Neural cell (in vitro differentiated cells): Measurements from ENCODE around the gene CNTN6. TPM values are rescaled to one million over a fixed set of nuclear protein-coding genes. Genes with fewer than 3 reads are reported as not detected.

Experiments
- H2AFZ ChIP-seq: fragments of 200-600, 300-800 bp; sonication (generic), shearing (Covaris generic); 2 replicates; pipeline ENCODE4 v1.6.0; 2014; ENCODE audit warnings: low read depth, mild to moderate bottlenecking, antibody characterized with exemption, low read length, moderate library complexity
- H3F3A ChIP-seq: fragments of 200-600 bp; shearing (Covaris generic); 2 replicates; pipeline ENCODE4 v1.6.1; 2016; ENCODE audit warnings: mild to moderate bottlenecking, moderate library complexity, mixed read lengths, antibody characterized with exemption, low read length; ENCODE audit not compliant: insufficient read depth, poor library complexity, severe bottlenecking
- H3K27ac ChIP-seq: fragments of 200-600, 300-800 bp; sonication (generic), shearing (Covaris generic); 2 replicates; pipeline ENCODE4 v1.5.1; 2014; ENCODE audit warnings: mild to moderate bottlenecking, low read length, moderate library complexity
- H3K27me3 ChIP-seq: fragments of 300-800, 200-600 bp; sonication (generic), shearing (Covaris generic); 2 replicates; pipeline ENCODE4 v1.6.0; 2014; ENCODE audit warnings: mild to moderate bottlenecking, low read depth, low read length, moderate library complexity; ENCODE audit not compliant: insufficient read depth
- H3K36me3 ChIP-seq: fragments of 300-800, 200-600 bp; sonication (generic), shearing (Covaris generic); 2 replicates; pipeline ENCODE4 v1.5.1; 2014; ENCODE audit warnings: mild to moderate bottlenecking, antibody characterized with exemption, low read length, moderate library complexity; ENCODE audit not compliant: insufficient read depth
- H3K4me2 ChIP-seq: fragments of 300-800, 200-600 bp; sonication (generic), shearing (Covaris generic); 2 replicates; pipeline ENCODE4 v1.6.0; 2014; ENCODE audit warnings: mild to moderate bottlenecking, low read length
- H3K4me3 ChIP-seq: fragments of 300-800, 200-600 bp; sonication (generic), shearing (Covaris generic); 2 replicates; pipeline ENCODE4 v1.5.1; 2014; ENCODE audit warnings: mild to moderate bottlenecking, low read length, moderate library complexity
- H3K79me2 ChIP-seq: fragments of 200-600 bp; shearing (Covaris generic); replicated peaks from 2 replicates; pipeline ENCODE4 v1.6.0; 2014; ENCODE audit warnings: mild to moderate bottlenecking, low read length, moderate library complexity; ENCODE audit not compliant: insufficient read depth
- H3K9ac ChIP-seq: fragments of 300-800, 200-600 bp; sonication (generic), shearing (Covaris generic); 2 replicates; pipeline ENCODE4 v1.6.1; 2016; ENCODE audit warnings: mild to moderate bottlenecking, low read length, mixed read lengths
- H3K9me2 ChIP-seq: fragments of 200-600 bp; shearing (Covaris generic); 2 replicates; pipeline ENCODE4 v1.6.1; 2016; ENCODE audit warnings: mild to moderate bottlenecking, low read length, mixed read lengths; ENCODE audit not compliant: insufficient read depth
- H3K9me3 ChIP-seq: fragments of 200-600, 300-800 bp; sonication (generic), shearing (Covaris generic); 2 replicates; pipeline ENCODE4 v1.6.1; 2016; ENCODE audit warnings: mild to moderate bottlenecking, mixed run types, low read length, moderate library complexity, mixed read lengths
- H4K20me1 ChIP-seq: fragments of 200-600 bp; shearing (Covaris generic); 2 replicates; pipeline ENCODE4 v1.6.1; 2016; ENCODE audit warnings: mild to moderate bottlenecking, mixed run types; ENCODE audit not compliant: insufficient read depth
- EP300 ChIP-seq: fragments of 450-650 bp; conservative IDR thresholded peaks from 2 replicates; pipeline ENCODE4 v1.6.1; 2014; ENCODE audit warnings: antibody characterized with exemption, mild to moderate bottlenecking, moderate library complexity; ENCODE audit not compliant: poor library complexity, severe bottlenecking
- EZH2 ChIP-seq: fragments of 200-600, 300-800 bp; shearing (Covaris generic), sonication (generic); IDR thresholded peaks from 2 replicates; pipeline ENCODE4 v1.6.1; 2014; ENCODE audit warnings: antibody characterized with exemption, low read length, borderline replicate concordance, mild to moderate bottlenecking; ENCODE audit not compliant: insufficient read depth, poor library complexity, severe bottlenecking
- MXI1 ChIP-seq: fragments of 450-650 bp; conservative IDR thresholded peaks from 2 replicates; pipeline ENCODE4 v1.6.1; 2014; ENCODE audit warnings: antibody characterized with exemption, mild to moderate bottlenecking; ENCODE audit not compliant: poor library complexity, severe bottlenecking
- POLR2AphosphoS5 ChIP-seq: IDR thresholded peaks from 2 replicates; pipeline ENCODE4 v1.6.1; 2012
- RAD21 ChIP-seq: fragments of 450-650 bp; conservative IDR thresholded peaks from 2 replicates; pipeline ENCODE4 v1.6.1; 2014; ENCODE audit warnings: antibody characterized with exemption, mild to moderate bottlenecking, moderate library complexity
- SMC3 ChIP-seq: fragments of 450-650 bp; conservative IDR thresholded peaks from 2 replicates; pipeline ENCODE4 v1.6.1; 2014; ENCODE audit warnings: antibody characterized with exemption, mild to moderate bottlenecking, moderate library complexity; ENCODE audit not compliant: poor library complexity
- TAF1 ChIP-seq: IDR thresholded peaks from 2 replicates; pipeline ENCODE4 v1.6.1; 2012; ENCODE audit warnings: low read depth
- polyA plus RNA-seq: library from polyadenylated mRNA; depleted of rRNA; stranded (reverse); fragments of >200 nt; gene quantifications from 2 replicates; pipeline ENCODE4 v1.2.3, GENCODE V29; 2014
- TF ChIP-seq, protein P1 (sequence below): IDR thresholded peaks from 2 replicates; pipeline ENCODE4 v1.6.1; 2012; ENCODE audit warnings: borderline replicate concordance
- TF ChIP-seq, protein P2 (sequence below): fragments of 450-650 bp; IDR thresholded peaks from 2 replicates; pipeline ENCODE4 v1.5.1; 2014; ENCODE audit warnings: antibody characterized with exemption, mild to moderate bottlenecking, moderate library complexity; ENCODE audit not compliant: poor library complexity, severe bottlenecking

The CNTN6 gene
- polyA plus RNA-seq, 1 donor from 2014 or later: 1.8 TPM

- Histone ChIP-seq H4K20me1 (no peaks in the 10 kb centered on the region), H3K9me2 (no peaks in the 10 kb centered on the region), H3K9me3 (no peaks in the 10 kb centered on the region), H3F3A (no peaks in the 10 kb centered on the region), H3K27ac (no peak overlapping the region), H2AFZ (no peak overlapping the region), H3K4me3 (no peak overlapping the region), H3K9ac (no peak overlapping the region), H3K79me2 (no peaks in the 10 kb centered on the region), H3K36me3 (no peaks in the 10 kb centered on the region), H3K27me3 (no peaks in the 10 kb centered on the region), H3K4me2 (no peak overlapping the region)
- TF ChIP-seq SMC3: no peak
- TF ChIP-seq, protein P1, sequence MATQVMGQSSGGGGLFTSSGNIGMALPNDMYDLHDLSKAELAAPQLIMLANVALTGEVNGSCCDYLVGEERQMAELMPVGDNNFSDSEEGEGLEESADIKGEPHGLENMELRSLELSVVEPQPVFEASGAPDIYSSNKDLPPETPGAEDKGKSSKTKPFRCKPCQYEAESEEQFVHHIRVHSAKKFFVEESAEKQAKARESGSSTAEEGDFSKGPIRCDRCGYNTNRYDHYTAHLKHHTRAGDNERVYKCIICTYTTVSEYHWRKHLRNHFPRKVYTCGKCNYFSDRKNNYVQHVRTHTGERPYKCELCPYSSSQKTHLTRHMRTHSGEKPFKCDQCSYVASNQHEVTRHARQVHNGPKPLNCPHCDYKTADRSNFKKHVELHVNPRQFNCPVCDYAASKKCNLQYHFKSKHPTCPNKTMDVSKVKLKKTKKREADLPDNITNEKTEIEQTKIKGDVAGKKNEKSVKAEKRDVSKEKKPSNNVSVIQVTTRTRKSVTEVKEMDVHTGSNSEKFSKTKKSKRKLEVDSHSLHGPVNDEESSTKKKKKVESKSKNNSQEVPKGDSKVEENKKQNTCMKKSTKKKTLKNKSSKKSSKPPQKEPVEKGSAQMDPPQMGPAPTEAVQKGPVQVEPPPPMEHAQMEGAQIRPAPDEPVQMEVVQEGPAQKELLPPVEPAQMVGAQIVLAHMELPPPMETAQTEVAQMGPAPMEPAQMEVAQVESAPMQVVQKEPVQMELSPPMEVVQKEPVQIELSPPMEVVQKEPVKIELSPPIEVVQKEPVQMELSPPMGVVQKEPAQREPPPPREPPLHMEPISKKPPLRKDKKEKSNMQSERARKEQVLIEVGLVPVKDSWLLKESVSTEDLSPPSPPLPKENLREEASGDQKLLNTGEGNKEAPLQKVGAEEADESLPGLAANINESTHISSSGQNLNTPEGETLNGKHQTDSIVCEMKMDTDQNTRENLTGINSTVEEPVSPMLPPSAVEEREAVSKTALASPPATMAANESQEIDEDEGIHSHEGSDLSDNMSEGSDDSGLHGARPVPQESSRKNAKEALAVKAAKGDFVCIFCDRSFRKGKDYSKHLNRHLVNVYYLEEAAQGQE: no peak
- no peak for TF ChIP-seq POLR2AphosphoS5
- TF ChIP-seq EZH2: no peak
- no peak for TF ChIP-seq MXI1
- TF ChIP-seq EP300: no peak
- TF ChIP-seq RAD21: no peak
- TF ChIP-seq, protein P2, sequence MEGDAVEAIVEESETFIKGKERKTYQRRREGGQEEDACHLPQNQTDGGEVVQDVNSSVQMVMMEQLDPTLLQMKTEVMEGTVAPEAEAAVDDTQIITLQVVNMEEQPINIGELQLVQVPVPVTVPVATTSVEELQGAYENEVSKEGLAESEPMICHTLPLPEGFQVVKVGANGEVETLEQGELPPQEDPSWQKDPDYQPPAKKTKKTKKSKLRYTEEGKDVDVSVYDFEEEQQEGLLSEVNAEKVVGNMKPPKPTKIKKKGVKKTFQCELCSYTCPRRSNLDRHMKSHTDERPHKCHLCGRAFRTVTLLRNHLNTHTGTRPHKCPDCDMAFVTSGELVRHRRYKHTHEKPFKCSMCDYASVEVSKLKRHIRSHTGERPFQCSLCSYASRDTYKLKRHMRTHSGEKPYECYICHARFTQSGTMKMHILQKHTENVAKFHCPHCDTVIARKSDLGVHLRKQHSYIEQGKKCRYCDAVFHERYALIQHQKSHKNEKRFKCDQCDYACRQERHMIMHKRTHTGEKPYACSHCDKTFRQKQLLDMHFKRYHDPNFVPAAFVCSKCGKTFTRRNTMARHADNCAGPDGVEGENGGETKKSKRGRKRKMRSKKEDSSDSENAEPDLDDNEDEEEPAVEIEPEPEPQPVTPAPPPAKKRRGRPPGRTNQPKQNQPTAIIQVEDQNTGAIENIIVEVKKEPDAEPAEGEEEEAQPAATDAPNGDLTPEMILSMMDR: no peak
- no peak for TF ChIP-seq TAF1
These were observed 346.6 kb downstream of the CNTN6 start for GRCh38 chr3:1439395-1439794.

DNA sequence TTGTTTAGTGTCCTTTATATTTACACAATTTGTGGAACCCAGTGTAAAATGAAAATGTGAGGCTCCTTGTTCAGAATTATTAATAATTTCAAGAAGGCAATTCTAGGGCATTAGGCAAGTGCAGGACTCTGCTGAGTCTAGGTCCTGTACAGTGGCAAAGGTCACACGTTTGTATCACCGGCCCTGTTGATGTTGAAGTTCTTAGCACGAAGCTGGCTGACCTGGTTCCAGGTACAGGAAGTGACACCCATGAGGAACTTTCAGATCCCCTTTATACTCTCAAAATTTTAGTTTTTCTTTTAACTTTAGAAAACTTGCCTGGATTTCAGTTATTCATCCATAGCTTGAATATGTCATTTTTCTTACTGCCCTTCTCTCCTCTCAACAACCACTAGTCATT is 349.4 kb downstream of the CNTN6 start:
- no peaks in the 10 kb centered on the region for H3K9me3 ChIP-seq
- no peaks in the 10 kb centered on the region for H3K79me2 ChIP-seq
- H3F3A ChIP-seq: no peaks in the 10 kb centered on the region
- H2AFZ ChIP-seq: no peak overlapping the region
- no peak for TF ChIP-seq EP300
- TF ChIP-seq EZH2: no peak
- TF ChIP-seq MXI1: no peak
- no peak for TF ChIP-seq SMC3
- H3K4me3 ChIP-seq: no peak overlapping the region
- no peaks in the 10 kb centered on the region for H3K9me2 ChIP-seq
- H3K36me3 ChIP-seq: no peaks in the 10 kb centered on the region
- no peak overlapping the region for H3K27ac ChIP-seq
- H4K20me1 ChIP-seq: no peaks in the 10 kb centered on the region
- no peak overlapping the region for H3K4me2 ChIP-seq
- H3K27me3 ChIP-seq: no peaks in the 10 kb centered on the region
- no peak overlapping the region for H3K9ac ChIP-seq

GRCh38 chr3:1444195-1444594 is 351.4 kb downstream of the CNTN6 start:
- no peaks in the 10 kb centered on the region for H3K79me2 ChIP-seq
- H3K4me2 ChIP-seq: no peak overlapping the region
- no peak overlapping the region for H3K4me3 ChIP-seq
- H3K9me3 ChIP-seq: no peaks in the 10 kb centered on the region
- H3K27ac ChIP-seq: no peak overlapping the region
- H4K20me1 ChIP-seq: no peaks in the 10 kb centered on the region
- TF ChIP-seq RAD21 (no peak), EZH2 (no peak), EP300 (no peak), SMC3 (no peak), POLR2AphosphoS5 (no peak), MXI1 (no peak), TAF1 (no peak)
- TF ChIP-seq, protein P1: no peak
- TF ChIP-seq, protein P2: no peak
- no peak overlapping the region for H2AFZ ChIP-seq
- H3K9me2 ChIP-seq: no peaks in the 10 kb centered on the region
- no peaks in the 10 kb centered on the region for H3F3A ChIP-seq
- H3K36me3 ChIP-seq: no peaks in the 10 kb centered on the region
- H3K27me3 ChIP-seq: no peaks in the 10 kb centered on the region
- H3K9ac ChIP-seq: no peak overlapping the region
